NK-92 (cell line): Measurements from ENCODE around the gene SPDYE2B.
"Not testable (repeated sequence)": the region's sequence is repeated elsewhere in the genome, so short reads cannot be mapped to it uniquely, and the experiment has no call there.

Source experiments
- DNase-seq: peaks from one replicate; lab custom pipeline; 2025; ENCODE audit not compliant: unreplicated experiment; lab: John Stamatoyannopoulos, UW

SPDYE2B gene

GRCh38 chr7:102642691-102643090 lies 7.4 kb upstream of the SPDYE2B start, which contains the start of gene UPK3BL1:
Gene UPK3BL1, minus strand, starts transcription at chr7:102642791. Its CDS starts 50 bp downstream, at chr7:102642741.
- DNase-seq, result not testable (repeated sequence)

DNA sequence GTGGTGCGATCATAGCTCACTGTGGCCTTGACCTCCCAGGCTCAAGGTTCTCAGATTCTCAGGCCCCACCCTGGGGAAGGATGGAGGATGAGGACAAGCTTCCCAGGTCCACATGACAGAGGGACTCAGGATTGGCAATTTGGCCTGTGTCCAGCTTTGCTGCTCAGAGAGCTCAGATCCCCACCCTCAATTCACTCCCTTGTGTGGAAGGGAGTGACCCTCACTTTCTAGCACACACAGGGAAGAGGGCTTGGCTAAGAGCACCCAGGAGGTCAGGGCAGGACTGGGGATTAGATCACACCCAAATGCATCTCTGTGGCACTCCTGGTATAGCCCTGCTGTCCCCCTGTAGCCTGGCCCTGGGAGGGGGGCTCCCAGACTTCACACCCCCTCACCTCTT lies 6.7 kb upstream of the SPDYE2B start:
- DNase-seq, result not testable (repeated sequence)

- not testable (repeated sequence) for DNase-seq
Observed at GRCh38 chr7:102647813-102648212, 2.3 kb upstream of the SPDYE2B start.

- not testable (repeated sequence) for DNase-seq
Observed at GRCh38 chr7:102664765-102665164, 14.6 kb downstream of the SPDYE2B start.

DNA sequence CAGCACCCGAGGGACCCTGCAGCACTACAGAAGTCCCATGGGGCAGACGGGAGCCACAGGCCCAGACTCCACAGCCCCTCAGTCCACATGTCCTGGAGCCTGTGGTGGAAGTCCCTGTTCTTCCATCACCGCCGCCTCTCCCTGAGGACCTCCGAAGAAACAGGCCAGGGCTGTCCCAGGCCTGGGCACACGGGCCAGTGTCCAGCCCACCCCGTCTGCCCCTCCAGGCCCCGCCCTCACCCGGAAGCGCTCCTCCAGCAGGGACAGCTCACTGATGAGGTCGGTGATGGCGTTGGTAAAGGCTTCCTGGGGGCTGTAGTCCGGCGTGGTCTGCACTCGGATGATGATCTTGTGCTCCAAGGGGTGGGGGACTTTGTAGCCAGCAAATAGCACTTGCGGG lies 16.7 kb downstream of the SPDYE2B start:
- not testable (repeated sequence) for DNase-seq

DNA sequence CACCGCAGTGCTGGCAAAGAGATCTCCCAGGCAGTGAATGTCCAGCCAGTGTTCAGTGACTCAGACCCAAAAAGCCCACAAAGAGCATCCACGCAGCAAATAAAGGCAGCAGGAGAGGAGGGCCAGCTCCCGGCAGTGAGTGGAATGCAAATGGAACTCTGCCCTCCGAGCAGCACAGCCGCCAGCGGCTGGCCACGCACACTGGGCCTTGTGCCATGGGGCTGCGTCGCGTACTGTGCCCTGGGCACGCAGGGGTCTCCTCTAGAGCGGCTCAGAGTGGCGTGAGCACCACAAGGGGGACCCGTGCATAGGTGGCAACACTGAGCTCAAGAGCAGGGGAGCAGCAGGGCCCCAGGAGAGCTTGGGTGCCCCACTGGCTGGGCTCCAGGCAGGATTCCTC lies 17.4 kb downstream of the SPDYE2B start:
- not testable (repeated sequence) for DNase-seq

GRCh38 chr7:102671166-102671955 lies 21.2 kb downstream of the SPDYE2B start, which contains the start of gene POLR2J2:
Gene POLR2J2, minus strand, starts transcription at chr7:102671663. Its CDS starts 62 bp downstream, at chr7:102671601.
- not testable (repeated sequence) for DNase-seq

- not testable (repeated sequence) for DNase-seq
Observed at GRCh38 chr7:102671956-102672307, 21.8 kb downstream of the SPDYE2B start.

- not testable (repeated sequence) for DNase-seq
Observed at GRCh38 chr7:102673447-102674067, 23.4 kb downstream of the SPDYE2B start.

GRCh38 chr7:102675545-102675944 lies 25.4 kb downstream of the SPDYE2B start:
- not testable (repeated sequence) for DNase-seq

DNA sequence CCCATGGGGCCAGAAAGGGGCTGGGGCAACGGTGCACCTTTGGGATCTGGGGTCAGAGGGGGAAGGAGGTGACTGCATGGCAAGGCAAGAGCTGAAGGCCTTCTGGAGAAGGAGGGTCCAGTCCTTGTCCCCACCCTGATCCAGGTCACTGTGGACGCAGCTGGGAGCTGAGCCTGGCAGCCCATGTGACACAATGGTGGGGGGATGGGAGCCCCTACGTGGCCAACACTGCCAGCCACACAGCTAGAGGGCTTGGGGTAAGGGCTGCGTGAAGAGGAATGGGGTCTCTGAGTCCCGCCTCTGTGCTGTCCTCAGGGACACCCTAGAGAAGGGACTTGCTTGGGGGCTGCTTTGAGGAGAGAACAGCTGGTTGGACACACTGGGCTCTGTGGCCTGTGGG lies 30.7 kb downstream of the SPDYE2B start:
- DNase-seq, result not testable (repeated sequence)

DNA sequence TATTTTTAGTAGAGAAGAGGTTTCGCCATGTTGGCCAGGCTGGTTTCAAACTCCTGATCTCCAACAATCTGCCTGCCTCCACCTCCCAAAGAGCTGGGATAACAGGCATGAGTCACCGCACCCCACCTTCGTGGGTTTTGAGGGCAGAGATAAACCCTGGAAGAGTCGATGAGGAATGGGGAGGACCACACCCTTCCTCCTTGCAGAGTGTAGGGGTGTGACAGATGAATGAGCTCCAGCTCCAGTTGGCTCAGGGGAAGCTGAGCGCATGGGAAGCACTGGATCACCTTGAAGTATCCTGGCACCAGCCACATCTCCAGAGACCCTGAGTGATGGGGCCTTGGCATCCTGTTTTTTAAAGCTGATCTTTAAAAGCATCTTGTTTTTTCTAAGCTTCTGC lies 32.4 kb downstream of the SPDYE2B start:
- not testable (repeated sequence) for DNase-seq

DNA sequence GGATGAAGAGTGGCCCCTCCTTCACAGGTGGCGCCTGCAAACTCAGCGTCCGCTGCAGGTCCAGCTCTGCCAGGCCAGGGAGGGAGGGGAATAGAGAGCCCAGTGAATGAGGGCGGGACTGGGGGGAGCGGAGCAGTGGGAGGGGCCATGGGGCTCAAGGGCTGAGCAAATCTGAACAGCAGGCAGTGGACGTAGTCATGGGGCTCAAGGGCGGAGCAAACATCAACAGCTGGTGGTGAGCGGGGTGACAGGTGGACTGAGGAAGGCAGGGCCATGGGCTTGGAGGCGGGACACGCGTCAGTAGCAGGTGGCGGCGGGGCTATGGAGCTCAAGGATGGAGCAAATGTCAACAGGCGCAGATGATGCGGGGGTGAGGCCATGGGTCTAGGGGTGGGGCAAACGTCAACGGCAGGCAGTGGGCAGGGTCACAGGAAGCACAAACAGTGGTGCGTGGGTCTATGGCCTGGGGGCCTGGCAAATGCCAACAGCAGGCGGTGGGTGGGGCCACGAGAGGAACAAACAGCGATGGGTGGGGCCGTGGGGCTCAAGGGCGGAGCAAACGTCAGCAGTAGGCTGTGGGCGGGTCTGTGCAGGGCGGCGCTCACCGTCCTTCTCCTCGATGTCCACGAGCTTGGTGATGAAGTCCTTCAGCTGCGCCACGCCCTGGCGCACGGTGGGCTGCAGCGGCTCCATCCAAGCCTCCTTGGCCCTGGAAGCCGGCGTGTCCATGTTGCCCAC lies 38.3 kb downstream of the SPDYE2B start:
- DNase-seq, result not testable (repeated sequence)

GRCh38 chr7:102689436-102690282 lies 39.5 kb downstream of the SPDYE2B start:
- not testable (repeated sequence) for DNase-seq

- not testable (repeated sequence) for DNase-seq
Observed at GRCh38 chr7:102690602-102691001, 40.5 kb downstream of the SPDYE2B start.

GRCh38 chr7:102694008-102694407 lies 43.9 kb downstream of the SPDYE2B start:
- not testable (repeated sequence) for DNase-seq

DNA sequence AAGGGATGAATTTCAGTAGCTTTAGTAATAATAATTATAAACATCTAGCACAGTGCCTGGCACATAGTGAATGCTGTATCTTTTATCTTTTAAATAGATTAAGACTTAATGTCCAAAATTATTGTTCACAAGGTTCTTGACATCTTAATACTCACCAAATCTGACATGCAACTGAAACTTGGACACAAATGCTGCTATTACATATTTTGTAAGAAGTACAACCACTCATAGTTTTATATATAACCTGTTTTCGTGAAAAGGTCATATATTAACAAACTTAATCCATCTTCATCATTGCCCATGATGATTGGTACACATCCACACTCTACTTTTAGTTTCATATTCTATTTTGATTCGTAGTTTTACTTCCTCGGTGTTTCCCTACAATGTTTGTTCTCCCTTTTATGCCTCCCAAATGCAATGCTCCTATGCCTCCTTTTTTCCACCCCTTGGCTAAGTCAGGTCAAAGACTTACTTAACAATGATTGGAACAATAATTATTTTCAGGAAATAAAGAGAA lies 45.0 kb downstream of the SPDYE2B start:
- not testable (repeated sequence) for DNase-seq

- not testable (repeated sequence) for DNase-seq
Observed at GRCh38 chr7:102696009-102696408, 45.9 kb downstream of the SPDYE2B start.

GRCh38 chr7:102697642-102698512 lies 47.8 kb downstream of the SPDYE2B start:
- DNase-seq, result not testable (repeated sequence)
